Neural cell (in vitro differentiated cells): ENCODE measurements around the gene PLA2G2C. TPM values are rescaled to one million over a fixed set of nuclear protein-coding genes. Genes with fewer than 3 reads are reported as not detected.

Experiments used
- H2AFZ ChIP-seq: fragments of 200-600, 300-800 bp; sonication (generic), shearing (Covaris generic); 2 replicates; pipeline ENCODE4 v1.6.0; 2014; ENCODE audit warnings: low read depth, mild to moderate bottlenecking, antibody characterized with exemption, low read length, moderate library complexity
- H3F3A ChIP-seq: fragments of 200-600 bp; shearing (Covaris generic); 2 replicates; pipeline ENCODE4 v1.6.1; 2016; ENCODE audit warnings: mild to moderate bottlenecking, moderate library complexity, mixed read lengths, antibody characterized with exemption, low read length; ENCODE audit not compliant: insufficient read depth, poor library complexity, severe bottlenecking
- H3K27ac ChIP-seq: fragments of 200-600, 300-800 bp; sonication (generic), shearing (Covaris generic); 2 replicates; pipeline ENCODE4 v1.5.1; 2014; ENCODE audit warnings: mild to moderate bottlenecking, low read length, moderate library complexity
- H3K27me3 ChIP-seq: fragments of 300-800, 200-600 bp; sonication (generic), shearing (Covaris generic); 2 replicates; pipeline ENCODE4 v1.6.0; 2014; ENCODE audit warnings: mild to moderate bottlenecking, low read depth, low read length, moderate library complexity; ENCODE audit not compliant: insufficient read depth
- H3K36me3 ChIP-seq: fragments of 300-800, 200-600 bp; sonication (generic), shearing (Covaris generic); 2 replicates; pipeline ENCODE4 v1.5.1; 2014; ENCODE audit warnings: mild to moderate bottlenecking, antibody characterized with exemption, low read length, moderate library complexity; ENCODE audit not compliant: insufficient read depth
- H3K4me2 ChIP-seq: fragments of 300-800, 200-600 bp; sonication (generic), shearing (Covaris generic); 2 replicates; pipeline ENCODE4 v1.6.0; 2014; ENCODE audit warnings: mild to moderate bottlenecking, low read length
- H3K4me3 ChIP-seq: fragments of 300-800, 200-600 bp; sonication (generic), shearing (Covaris generic); 2 replicates; pipeline ENCODE4 v1.5.1; 2014; ENCODE audit warnings: mild to moderate bottlenecking, low read length, moderate library complexity
- H3K79me2 ChIP-seq: fragments of 200-600 bp; shearing (Covaris generic); replicated peaks from 2 replicates; pipeline ENCODE4 v1.6.0; 2014; ENCODE audit warnings: mild to moderate bottlenecking, low read length, moderate library complexity; ENCODE audit not compliant: insufficient read depth
- H3K9ac ChIP-seq: fragments of 300-800, 200-600 bp; sonication (generic), shearing (Covaris generic); 2 replicates; pipeline ENCODE4 v1.6.1; 2016; ENCODE audit warnings: mild to moderate bottlenecking, low read length, mixed read lengths
- H3K9me2 ChIP-seq: fragments of 200-600 bp; shearing (Covaris generic); 2 replicates; pipeline ENCODE4 v1.6.1; 2016; ENCODE audit warnings: mild to moderate bottlenecking, low read length, mixed read lengths; ENCODE audit not compliant: insufficient read depth
- H3K9me3 ChIP-seq: fragments of 200-600, 300-800 bp; sonication (generic), shearing (Covaris generic); 2 replicates; pipeline ENCODE4 v1.6.1; 2016; ENCODE audit warnings: mild to moderate bottlenecking, mixed run types, low read length, moderate library complexity, mixed read lengths
- H4K20me1 ChIP-seq: fragments of 200-600 bp; shearing (Covaris generic); 2 replicates; pipeline ENCODE4 v1.6.1; 2016; ENCODE audit warnings: mild to moderate bottlenecking, mixed run types; ENCODE audit not compliant: insufficient read depth
- EP300 ChIP-seq: fragments of 450-650 bp; conservative IDR thresholded peaks from 2 replicates; pipeline ENCODE4 v1.6.1; 2014; ENCODE audit warnings: antibody characterized with exemption, mild to moderate bottlenecking, moderate library complexity; ENCODE audit not compliant: poor library complexity, severe bottlenecking
- EZH2 ChIP-seq: fragments of 200-600, 300-800 bp; shearing (Covaris generic), sonication (generic); IDR thresholded peaks from 2 replicates; pipeline ENCODE4 v1.6.1; 2014; ENCODE audit warnings: antibody characterized with exemption, low read length, borderline replicate concordance, mild to moderate bottlenecking; ENCODE audit not compliant: insufficient read depth, poor library complexity, severe bottlenecking
- MXI1 ChIP-seq: fragments of 450-650 bp; conservative IDR thresholded peaks from 2 replicates; pipeline ENCODE4 v1.6.1; 2014; ENCODE audit warnings: antibody characterized with exemption, mild to moderate bottlenecking; ENCODE audit not compliant: poor library complexity, severe bottlenecking
- POLR2AphosphoS5 ChIP-seq: IDR thresholded peaks from 2 replicates; pipeline ENCODE4 v1.6.1; 2012
- RAD21 ChIP-seq: fragments of 450-650 bp; conservative IDR thresholded peaks from 2 replicates; pipeline ENCODE4 v1.6.1; 2014; ENCODE audit warnings: antibody characterized with exemption, mild to moderate bottlenecking, moderate library complexity
- SMC3 ChIP-seq: fragments of 450-650 bp; conservative IDR thresholded peaks from 2 replicates; pipeline ENCODE4 v1.6.1; 2014; ENCODE audit warnings: antibody characterized with exemption, mild to moderate bottlenecking, moderate library complexity; ENCODE audit not compliant: poor library complexity
- TAF1 ChIP-seq: IDR thresholded peaks from 2 replicates; pipeline ENCODE4 v1.6.1; 2012; ENCODE audit warnings: low read depth
- polyA plus RNA-seq: library from polyadenylated mRNA; depleted of rRNA; stranded (reverse); fragments of >200 nt; gene quantifications from 2 replicates; pipeline ENCODE4 v1.2.3, GENCODE V29; 2014
- TF ChIP-seq, protein P1 (sequence below): IDR thresholded peaks from 2 replicates; pipeline ENCODE4 v1.6.1; 2012; ENCODE audit warnings: borderline replicate concordance
- TF ChIP-seq, protein P2 (sequence below): fragments of 450-650 bp; IDR thresholded peaks from 2 replicates; pipeline ENCODE4 v1.5.1; 2014; ENCODE audit warnings: antibody characterized with exemption, mild to moderate bottlenecking, moderate library complexity; ENCODE audit not compliant: poor library complexity, severe bottlenecking

The PLA2G2C gene
- polyA plus RNA-seq, 1 donor from 2014 or later: not detected

DNA sequence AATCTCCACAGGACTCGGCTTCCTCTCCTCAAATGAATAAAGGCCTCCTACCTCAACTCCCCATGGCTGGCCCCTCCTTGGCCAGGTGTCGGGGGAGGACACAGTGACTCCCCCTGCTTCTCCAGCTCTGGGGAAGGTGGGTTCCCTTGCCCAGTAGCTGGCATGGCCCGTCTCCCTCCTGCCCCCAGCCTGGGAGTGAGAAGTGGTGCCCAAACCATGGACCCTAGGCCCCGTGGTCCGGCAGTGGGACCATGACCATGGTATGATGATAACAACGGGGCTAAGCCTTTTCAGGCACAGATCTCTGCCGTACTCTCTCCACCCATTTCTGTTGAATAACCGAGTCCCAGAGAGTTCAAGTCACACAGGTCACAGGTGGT, 36.0 kb downstream of the PLA2G2C start:
- H3K9me2 ChIP-seq: no peaks in the 10 kb centered on the region
- no peaks in the 10 kb centered on the region for H3K9me3 ChIP-seq
- no peaks in the 10 kb centered on the region for H4K20me1 ChIP-seq
- H3K4me2 ChIP-seq: no peak overlapping the region
- H3K36me3 ChIP-seq: no peaks in the 10 kb centered on the region
- no peak overlapping the region for H2AFZ ChIP-seq
- no peaks in the 10 kb centered on the region for H3F3A ChIP-seq
- H3K9ac ChIP-seq: no peak overlapping the region
- H3K4me3 ChIP-seq: no peak overlapping the region
- no peak overlapping the region for H3K27ac ChIP-seq
- TF ChIP-seq TAF1 (no peak), POLR2AphosphoS5 (no peak), SMC3 (no peak), EP300 (no peak), EZH2 (no peak), RAD21 (no peak), MXI1 (no peak)
- TF ChIP-seq, protein P1, sequence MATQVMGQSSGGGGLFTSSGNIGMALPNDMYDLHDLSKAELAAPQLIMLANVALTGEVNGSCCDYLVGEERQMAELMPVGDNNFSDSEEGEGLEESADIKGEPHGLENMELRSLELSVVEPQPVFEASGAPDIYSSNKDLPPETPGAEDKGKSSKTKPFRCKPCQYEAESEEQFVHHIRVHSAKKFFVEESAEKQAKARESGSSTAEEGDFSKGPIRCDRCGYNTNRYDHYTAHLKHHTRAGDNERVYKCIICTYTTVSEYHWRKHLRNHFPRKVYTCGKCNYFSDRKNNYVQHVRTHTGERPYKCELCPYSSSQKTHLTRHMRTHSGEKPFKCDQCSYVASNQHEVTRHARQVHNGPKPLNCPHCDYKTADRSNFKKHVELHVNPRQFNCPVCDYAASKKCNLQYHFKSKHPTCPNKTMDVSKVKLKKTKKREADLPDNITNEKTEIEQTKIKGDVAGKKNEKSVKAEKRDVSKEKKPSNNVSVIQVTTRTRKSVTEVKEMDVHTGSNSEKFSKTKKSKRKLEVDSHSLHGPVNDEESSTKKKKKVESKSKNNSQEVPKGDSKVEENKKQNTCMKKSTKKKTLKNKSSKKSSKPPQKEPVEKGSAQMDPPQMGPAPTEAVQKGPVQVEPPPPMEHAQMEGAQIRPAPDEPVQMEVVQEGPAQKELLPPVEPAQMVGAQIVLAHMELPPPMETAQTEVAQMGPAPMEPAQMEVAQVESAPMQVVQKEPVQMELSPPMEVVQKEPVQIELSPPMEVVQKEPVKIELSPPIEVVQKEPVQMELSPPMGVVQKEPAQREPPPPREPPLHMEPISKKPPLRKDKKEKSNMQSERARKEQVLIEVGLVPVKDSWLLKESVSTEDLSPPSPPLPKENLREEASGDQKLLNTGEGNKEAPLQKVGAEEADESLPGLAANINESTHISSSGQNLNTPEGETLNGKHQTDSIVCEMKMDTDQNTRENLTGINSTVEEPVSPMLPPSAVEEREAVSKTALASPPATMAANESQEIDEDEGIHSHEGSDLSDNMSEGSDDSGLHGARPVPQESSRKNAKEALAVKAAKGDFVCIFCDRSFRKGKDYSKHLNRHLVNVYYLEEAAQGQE: no peak
- TF ChIP-seq, protein P2, sequence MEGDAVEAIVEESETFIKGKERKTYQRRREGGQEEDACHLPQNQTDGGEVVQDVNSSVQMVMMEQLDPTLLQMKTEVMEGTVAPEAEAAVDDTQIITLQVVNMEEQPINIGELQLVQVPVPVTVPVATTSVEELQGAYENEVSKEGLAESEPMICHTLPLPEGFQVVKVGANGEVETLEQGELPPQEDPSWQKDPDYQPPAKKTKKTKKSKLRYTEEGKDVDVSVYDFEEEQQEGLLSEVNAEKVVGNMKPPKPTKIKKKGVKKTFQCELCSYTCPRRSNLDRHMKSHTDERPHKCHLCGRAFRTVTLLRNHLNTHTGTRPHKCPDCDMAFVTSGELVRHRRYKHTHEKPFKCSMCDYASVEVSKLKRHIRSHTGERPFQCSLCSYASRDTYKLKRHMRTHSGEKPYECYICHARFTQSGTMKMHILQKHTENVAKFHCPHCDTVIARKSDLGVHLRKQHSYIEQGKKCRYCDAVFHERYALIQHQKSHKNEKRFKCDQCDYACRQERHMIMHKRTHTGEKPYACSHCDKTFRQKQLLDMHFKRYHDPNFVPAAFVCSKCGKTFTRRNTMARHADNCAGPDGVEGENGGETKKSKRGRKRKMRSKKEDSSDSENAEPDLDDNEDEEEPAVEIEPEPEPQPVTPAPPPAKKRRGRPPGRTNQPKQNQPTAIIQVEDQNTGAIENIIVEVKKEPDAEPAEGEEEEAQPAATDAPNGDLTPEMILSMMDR: no peak
- no peaks in the 10 kb centered on the region for H3K27me3 ChIP-seq
- H3K79me2 ChIP-seq: no peaks in the 10 kb centered on the region

DNA sequence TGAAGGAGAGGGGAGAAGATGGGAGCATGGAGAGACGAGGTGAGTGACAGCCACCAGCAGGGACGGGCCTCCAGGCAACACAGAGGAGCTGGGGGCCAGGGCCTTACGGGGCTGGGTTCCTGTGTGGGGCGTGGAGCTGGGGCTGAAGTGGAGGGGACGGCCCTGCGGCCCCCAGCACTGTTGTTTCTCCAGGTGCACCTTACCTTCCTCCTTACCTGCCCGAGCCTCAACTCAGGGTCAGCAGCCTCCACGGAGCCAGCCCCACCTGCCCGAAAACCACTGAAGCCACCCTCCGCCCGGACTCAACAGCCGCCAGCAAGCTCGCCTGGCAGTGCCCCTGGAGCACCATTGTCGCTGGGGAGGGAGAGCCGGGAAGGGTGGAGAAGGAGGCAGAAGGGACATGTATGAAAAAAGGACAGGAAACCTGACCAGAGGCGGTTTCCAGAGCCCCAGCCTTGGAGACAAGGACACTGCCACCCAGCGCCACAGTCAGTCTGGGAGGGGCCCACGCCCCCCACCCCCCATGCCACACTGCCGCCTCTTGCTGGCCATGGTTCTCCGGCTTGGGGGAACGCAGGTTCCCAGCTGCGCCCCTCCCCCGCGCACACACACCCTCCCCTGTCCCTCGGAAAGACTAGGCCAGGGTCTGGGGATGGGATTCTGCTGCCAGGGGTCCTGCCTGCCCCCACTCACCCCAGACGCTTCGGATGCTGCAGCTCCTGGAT, 36.6 kb downstream of the PLA2G2C start:
- H4K20me1 ChIP-seq: no peaks in the 10 kb centered on the region
- H3K4me3 ChIP-seq: no peak overlapping the region
- H3K9me2 ChIP-seq: no peaks in the 10 kb centered on the region
- H3K36me3 ChIP-seq: no peaks in the 10 kb centered on the region
- no peaks in the 10 kb centered on the region for H3F3A ChIP-seq
- H3K4me2 ChIP-seq: no peak overlapping the region
- no peak overlapping the region for H3K9ac ChIP-seq
- H3K27me3 ChIP-seq: no peaks in the 10 kb centered on the region
- no peak overlapping the region for H3K27ac ChIP-seq
- no peak for TF ChIP-seq SMC3
- no peak for TF ChIP-seq RAD21
- TF ChIP-seq TAF1: no peak
- TF ChIP-seq, protein P2: no peak
- H3K79me2 ChIP-seq: no peaks in the 10 kb centered on the region
- H3K9me3 ChIP-seq: no peaks in the 10 kb centered on the region
- no peak overlapping the region for H2AFZ ChIP-seq
